K562 (cell line): ENCODE measurements around the gene RPS6KA4. TPM values are rescaled to one million over a fixed set of nuclear protein-coding genes. Genes with fewer than 3 reads are reported as not detected.

ENCODE experiments used
- ATAC-seq: fragments of 200-7000 bp; cut with Tn5 transposase; 3 replicates; pipeline ENCODE4 v1.9.1; 2020; ENCODE audit warnings: moderate library complexity
- BruUV-seq: library from RNA; stranded (reverse); fragments of 400-500 nt; replicated peaks from 2 replicates; lab custom pipeline; 2021; lab: Mats Ljungman, UMichigan
- CTCF ChIA-PET: fragments of 300-600 bp; formaldehyde crosslinking; extraction: SDS; loops from one replicate; lab custom pipeline; 2021; ENCODE audit warnings: low intra/inter-chr PET ratio; lab: Yijun Ruan, JAX
- POLR2A ChIA-PET: fragments of 300-600, 350-650 bp; sonication (Branson Sonifier 250); formaldehyde crosslinking; extraction: SDS; loops from one replicate; lab custom pipeline; 2021; ENCODE audit warnings: antibody characterized with exemption, inconsistent platforms; lab: Yijun Ruan, JAX
- DNase-seq, 4 experiments: peaks; one replicate each; pipeline versions ENCODE4 v3.0.0 to v3.0.0-alpha.2; 2011 to 2018; ENCODE audit warnings: low spot score in 3 of 4, mixed read lengths in 3 of 4; ENCODE audit errors: extremely low read depth in 1 of 4
- FAIRE-seq: peaks from 2 replicates; lab custom pipeline; 2011; peaks lifted over from hg19 to GRCh38; lab: Jason Lieb, UNC
- H2AFZ ChIP-seq: 2 replicates; pipeline ENCODE4 v1.6.0; 2011; ENCODE audit warnings: low read depth, low read length, control low read depth, inconsistent platforms
- H3K27ac ChIP-seq: fragments of 200-600 bp; 3 replicates; pipeline ENCODE4 v1.8.0; 2011; ENCODE audit warnings: low read depth, mild to moderate bottlenecking, control low read depth, inconsistent platforms, low read length, moderate library complexity, mixed read lengths; ENCODE audit errors: extremely low read depth
- H3K27me3 ChIP-seq, 2 experiments: fragments of 300-600 bp in 1 of 2; 2 replicates in 1 of 2; 3 replicates in 1 of 2; pipeline versions ENCODE4 v1.6.0 to v1.8.0; 2011; ENCODE audit warnings: inconsistent platforms in 2 of 2, low read length in 2 of 2, mild to moderate bottlenecking in 1 of 2, mixed read lengths in 1 of 2, moderate library complexity in 1 of 2; ENCODE audit not compliant: control insufficient read depth in 2 of 2, insufficient read depth in 2 of 2
- H3K36me3 ChIP-seq: fragments of 300-600 bp; 3 replicates; pipeline ENCODE4 v1.8.0; 2011; ENCODE audit warnings: mild to moderate bottlenecking, low read length, inconsistent platforms; ENCODE audit not compliant: control insufficient read depth, insufficient read depth
- H3K4me1 ChIP-seq, 2 experiments: fragments of 200-600 bp in 1 of 2; replicated peaks in 1 of 2; 2 replicates in 1 of 2; 3 replicates in 1 of 2; pipeline versions ENCODE4 v1.5.1 to v1.8.0; 2011; ENCODE audit warnings: inconsistent platforms in 2 of 2, low read length in 2 of 2, mild to moderate bottlenecking in 1 of 2, mixed read lengths in 1 of 2, moderate library complexity in 1 of 2; ENCODE audit not compliant: control insufficient read depth in 2 of 2, insufficient read depth in 2 of 2
- H3K4me2 ChIP-seq: 2 replicates; pipeline ENCODE4 v1.6.1; 2011; ENCODE audit warnings: low read length, control low read depth, inconsistent platforms, mixed read lengths; ENCODE audit not compliant: insufficient read depth
- H3K4me3 ChIP-seq: fragments of 200-600 bp; sonication (generic), shearing (Covaris generic); 2 replicates; pipeline ENCODE4 v1.5.1; 2016; ENCODE audit warnings: control low read depth, inconsistent platforms
- H3K79me2 ChIP-seq: fragments of 200-600 bp; 3 replicates; pipeline ENCODE4 v1.8.0; 2011; ENCODE audit warnings: low read length, inconsistent platforms; ENCODE audit not compliant: control insufficient read depth, insufficient read depth
- H3K9ac ChIP-seq, 2 experiments: 2 replicates each; pipeline versions ENCODE4 v1.6.0 to v1.6.1; 2011; ENCODE audit warnings: low read depth in 2 of 2, low read length in 2 of 2, control low read depth in 1 of 2, inconsistent platforms in 1 of 2, mild to moderate bottlenecking in 1 of 2, mixed read lengths in 1 of 2; ENCODE audit not compliant: insufficient read depth in 1 of 2
- H3K9me1 ChIP-seq: one replicate; pipeline ENCODE4 v1.6.0; 2011; ENCODE audit warnings: inconsistent platforms, mild to moderate bottlenecking, low read length, moderate library complexity; ENCODE audit not compliant: control insufficient read depth, insufficient read depth
- H3K9me3 ChIP-seq: replicated peaks from 2 replicates; pipeline ENCODE4 v1.5.1; 2011; ENCODE audit warnings: low read depth, low read length, inconsistent platforms; ENCODE audit not compliant: control insufficient read depth, insufficient read depth
- H4K20me1 ChIP-seq: replicated peaks from 2 replicates; pipeline ENCODE4 v1.6.1; 2011; ENCODE audit warnings: low read length, inconsistent platforms, mixed read lengths; ENCODE audit not compliant: control insufficient read depth, insufficient read depth
- BDP1 ChIP-seq: IDR thresholded peaks from 3 replicates; pipeline ENCODE4 v1.6.1; 2011; ENCODE audit not compliant: insufficient read length, insufficient read depth
- CBFA2T2 ChIP-seq: fragments of 450-650 bp; conservative IDR thresholded peaks from 2 replicates; pipeline ENCODE4 v1.6.1; 2017; ENCODE audit warnings: mild to moderate bottlenecking
- HMGN3 ChIP-seq: IDR thresholded peaks from 2 replicates; pipeline ENCODE4 v1.6.1; 2011; ENCODE audit warnings: borderline replicate concordance, low read depth, mild to moderate bottlenecking, mixed read lengths, low read length; ENCODE audit not compliant: insufficient read length; ENCODE audit errors: extremely low read depth
- KLF16 ChIP-seq: IDR thresholded peaks from 2 replicates; pipeline ENCODE4 v1.6.1; 2016; ENCODE audit warnings: antibody characterized with exemption
- KLF6 ChIP-seq: fragments of 250-450 bp; sonication (Bioruptor Pico); IDR thresholded peaks from 2 replicates; pipeline ENCODE4 v1.4.0; 2020; ENCODE audit warnings: mild to moderate bottlenecking, moderate library complexity, borderline replicate concordance
- PTTG1 ChIP-seq: fragments of 450-650 bp; IDR thresholded peaks from 2 replicates; pipeline ENCODE4 v1.6.1; 2016; ENCODE audit warnings: low read depth, mild to moderate bottlenecking, missing genetic modification characterization, missing compliant biosample characterization
- RUNX1 ChIP-seq: sonication (generic); IDR thresholded peaks from 2 replicates; pipeline ENCODE4 v1.6.1; 2016; ENCODE audit warnings: antibody characterized with exemption, low read depth
- SAP30 ChIP-seq: fragments of 200-600 bp; sonication (generic); IDR thresholded peaks from 2 replicates; pipeline ENCODE4 v1.6.1; 2012; ENCODE audit warnings: borderline replicate concordance, low read depth, mild to moderate bottlenecking, moderate library complexity, low read length, control low read depth, inconsistent platforms; ENCODE audit not compliant: insufficient read depth, poor library complexity, severe bottlenecking
- SIX5 ChIP-seq, 2 experiments: IDR thresholded peaks; 2 replicates each; pipeline ENCODE4 v1.6.1; 2011; ENCODE audit warnings: low read length in 2 of 2, borderline replicate concordance in 1 of 2, low read depth in 1 of 2, mild to moderate bottlenecking in 1 of 2, moderate library complexity in 1 of 2; ENCODE audit not compliant: insufficient read depth in 1 of 2
- TARDBP ChIP-seq: fragments of 450-650 bp; IDR thresholded peaks from 2 replicates; pipeline ENCODE4 v1.6.1; 2016
- XRCC3 ChIP-seq: fragments of 450-650 bp; IDR thresholded peaks from 2 replicates; pipeline ENCODE4 v1.6.1; 2017; ENCODE audit warnings: mild to moderate bottlenecking, moderate library complexity
- ZBTB17 ChIP-seq: fragments of 450-650 bp; formaldehyde crosslinking; IDR thresholded peaks from 2 replicates; pipeline ENCODE4 v1.4.0; 2020; ENCODE audit warnings: mild to moderate bottlenecking
- ZC3H11A ChIP-seq: IDR thresholded peaks from 2 replicates; pipeline ENCODE4 v1.6.1; 2012; ENCODE audit warnings: low read depth, low read length, improper control_type of control experiment
- ZNF140 ChIP-seq: fragments of 250-450 bp; sonication (Bioruptor Pico); IDR thresholded peaks from 2 replicates; pipeline ENCODE4 v1.8.0; 2021; ENCODE audit warnings: moderate library complexity, mild to moderate bottlenecking, inconsistent platforms
- ZNF232 ChIP-seq: sonication (generic); formaldehyde crosslinking; IDR thresholded peaks from 2 replicates; pipeline ENCODE4 v1.8.0; 2022; ENCODE audit warnings: mild to moderate bottlenecking, missing genetic modification reagents
- ZNF408 ChIP-seq: fragments of 250-450 bp; sonication (Bioruptor Pico); IDR thresholded peaks from 2 replicates; pipeline ENCODE4 v1.4.0; 2020; ENCODE audit warnings: low read depth, mild to moderate bottlenecking, moderate library complexity
- ZNF584 ChIP-seq: fragments of 200-800 bp; sonication (Bioruptor generic); IDR thresholded peaks from 2 replicates; pipeline ENCODE4 v1.6.1; 2016; ENCODE audit warnings: low read depth, mild to moderate bottlenecking, missing genetic modification characterization, missing compliant biosample characterization
- WGBS: fragments of 100-300 bp; shearing (Covaris generic); methylation state at CpG from one replicate; pipeline ENCODE4 v1.1.6; 2016; ENCODE audit warnings: low coverage, mixed read lengths; ENCODE audit not compliant: insufficient coverage; ENCODE audit errors: missing lambda C conversion rate; 5-methylcytosine and 5-hydroxymethylcytosine counted together
- in situ Hi-C: fragments of 300-500 bp; cut with MboI; formaldehyde crosslinking; loops from 4 replicates; pipeline ENCODE4 v1.15.0; 2018; ENCODE audit warnings: inconsistent platforms, mixed read lengths
- intact Hi-C: fragments of 100-400 bp; cut with micrococcal nuclease; formaldehyde crosslinking; loops from 2 replicates; pipeline ENCODE4 v1.14.2; 2022
- polyA plus RNA-seq, 8 experiments: library from polyadenylated mRNA; depleted of rRNA in 4 of 8; stranded (reverse) in 5 of 8; unstranded in 3 of 8; fragments of >200 nt; fragmentation: Nextera tagmentation in 2 of 8; fragmentation: Illumina TruSeq in 1 of 8; extraction: Ambion mirVana in 2 of 8; extraction: Trizol in 1 of 8; gene quantifications; 2 replicates each; pipeline versions ENCODE4 v1.2.1 to v1.2.3, GENCODE V29; 2011 to 2014; ENCODE audit warnings: inconsistent platforms in 1 of 8, missing spikeins in 1 of 8
- total RNA-seq, 7 experiments: library from RNA; depleted of rRNA in 6 of 7; stranded (reverse); fragments of >200 nt in 6 of 7; fragmentation: Illumina TruSeq in 2 of 7; extraction: Trizol in 2 of 7; gene quantifications; 2 replicates each; pipeline versions ENCODE4 v1.2.1 to v1.2.3, GENCODE V29; 2011 to 2021; ENCODE audit warnings: low replicate concordance in 1 of 7
- TF ChIP-seq, protein P1 (sequence below), 2 experiments: fragments of 200-800 bp in 1 of 2; sonication (Bioruptor generic) in 1 of 2; sonication (generic) in 1 of 2; formaldehyde crosslinking in 1 of 2; IDR thresholded peaks in 1 of 2; conservative IDR thresholded peaks in 1 of 2; 2 replicates each; pipeline versions ENCODE4 v1.5.0 to v1.6.1; 2016 to 2020; ENCODE audit warnings: missing compliant biosample characterization in 1 of 2, missing genetic modification characterization in 1 of 2, missing genetic modification reagents in 1 of 2

RPS6KA4 gene
- total and polyA plus RNA-seq, 9 of the 15 experiments (the other 6 are each of a cell fraction or from before 2014, with no cell fraction given): 0.15 to 23.8 (median 9.8) TPM

DNA sequence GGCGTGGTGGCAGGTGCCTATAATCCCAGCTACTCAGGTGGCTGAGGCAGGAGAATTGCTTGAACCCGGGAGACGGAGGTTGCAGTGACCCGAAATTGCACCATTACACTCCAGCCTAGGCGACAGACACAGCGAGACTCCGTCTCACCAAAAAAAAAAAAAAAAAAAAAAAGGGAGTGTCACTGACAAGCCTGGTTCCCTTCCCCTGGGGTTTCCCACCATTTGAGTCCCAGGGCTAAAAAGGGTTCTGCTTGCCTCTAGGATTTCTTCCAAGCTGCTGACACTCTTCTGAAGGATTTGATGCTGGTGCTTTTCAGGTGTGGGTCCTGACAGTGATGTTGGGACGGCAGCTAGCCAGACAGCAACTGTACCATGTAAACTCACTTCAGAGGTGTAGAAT, 20.2 kb upstream of the RPS6KA4 start:
- Histone ChIP-seq H2AFZ (no peak overlapping the region), H3K4me3 (no peak overlapping the region), H3K79me2 (no peaks in the 10 kb centered on the region), H3K9me1 (no peaks in the 10 kb centered on the region), H3K4me2 (no peak overlapping the region), H3K9ac (no peak overlapping the region), H3K4me1 (peaks cover 37 to 62% of the 10 kb centered on the region in 2 experiments), H4K20me1 (no peaks in the 10 kb centered on the region; the same call in 1 of the 2 replicates), H3K9me3 (no peaks in the 10 kb centered on the region), H3K27ac (no peak overlapping the region), H3K36me3 (no peaks in the 10 kb centered on the region), H3K27me3 (no peaks in the 10 kb centered on the region)
- TF ChIP-seq ZNF232 (CRISPR knock-in tag) (no peak), CBFA2T2 (no peak), KLF16 (no peak), TARDBP (no peak), HMGN3 (no peak), ZNF408 (no peak), ZC3H11A (no peak), KLF6 (no peak), PTTG1 (tag) (no peak), ZNF584 (CRISPR knock-in tag) (no peak), SIX5 (IDR thresholded peaks at IDR 0.05; ENCODE audit: borderline replicate concordance in 1 of 2, insufficient read depth in 1 of 2, low read depth in 1 of 2, low read length in 2 of 2) (no peak), SAP30 (no peak), XRCC3 (no peak), ZBTB17 (CRISPR knock-in tag) (no peak), ZNF140 (no peak), RUNX1 (no peak), BDP1 (no peak)
- TF ChIP-seq, protein P1, sequence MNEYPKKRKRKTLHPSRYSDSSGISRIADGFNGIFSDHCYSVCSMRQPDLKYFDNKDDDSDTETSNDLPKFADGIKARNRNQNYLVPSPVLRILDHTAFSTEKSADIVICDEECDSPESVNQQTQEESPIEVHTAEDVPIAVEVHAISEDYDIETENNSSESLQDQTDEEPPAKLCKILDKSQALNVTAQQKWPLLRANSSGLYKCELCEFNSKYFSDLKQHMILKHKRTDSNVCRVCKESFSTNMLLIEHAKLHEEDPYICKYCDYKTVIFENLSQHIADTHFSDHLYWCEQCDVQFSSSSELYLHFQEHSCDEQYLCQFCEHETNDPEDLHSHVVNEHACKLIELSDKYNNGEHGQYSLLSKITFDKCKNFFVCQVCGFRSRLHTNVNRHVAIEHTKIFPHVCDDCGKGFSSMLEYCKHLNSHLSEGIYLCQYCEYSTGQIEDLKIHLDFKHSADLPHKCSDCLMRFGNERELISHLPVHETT (CRISPR knock-in tag; conservative IDR thresholded peaks at IDR 0.05 in 1 of 2, IDR thresholded peaks at IDR 0.05 in 1 of 2): no peak
- WGBS: 62% methylated on average over 7 of the region's 8 CpGs
- no peak for FAIRE-seq
- no TSS peak for BruUV-seq
- DNase-seq: no peak
- ChIA-PET CTCF (no interaction called here), POLR2A (interaction anchor here (1.0 to 1.4 kb wide), 2 partner anchors 17 to 133 kb away, joined by 3 to 4 read pairs; no protein-coding TSS in a partner anchor)
- in situ Hi-C loops: no loop called here
- intact Hi-C loops: no loop called here
- ATAC-seq: no peak
